Measurements from ENCODE around the gene CAT.

CAT gene

DNA sequence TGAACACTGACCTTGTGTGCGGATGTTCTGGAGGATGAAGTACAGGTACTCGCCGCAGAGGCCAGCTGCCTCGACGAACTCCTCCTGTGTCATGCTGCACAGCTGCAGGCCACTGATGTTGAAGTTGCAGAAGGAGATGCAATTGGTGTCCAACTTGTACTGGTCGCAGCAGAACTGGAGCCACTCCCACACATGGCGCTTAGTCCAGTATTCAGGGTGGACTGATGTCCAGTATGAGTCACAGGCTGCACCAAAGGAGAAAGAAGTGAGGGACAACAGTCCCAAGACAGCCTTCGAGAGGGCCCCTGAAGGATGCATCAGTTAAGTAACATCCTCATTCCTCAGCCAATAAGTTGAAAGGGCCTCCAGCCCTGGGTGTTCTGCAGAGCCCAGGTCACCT is 54.7 kb downstream of the CAT start:
- no peak; the same call in 2 of the 3 replicates for ATAC-seq

GRCh38 chr11:34493926-34494595 is 55.3 kb downstream of the CAT start:
- no peak for ATAC-seq
- TF ChIP-seq ZFP30 (CRISPR knock-in tag; IDR thresholded peaks at IDR 0.05) (no peak), TCF4 (CRISPR knock-in tag; IDR thresholded peaks at IDR 0.05; ENCODE audit: borderline replicate concordance) (no peak), CSDC2 (CRISPR knock-in tag; IDR thresholded peaks at IDR 0.05) (no peak), ZNF8 (CRISPR knock-in tag; IDR thresholded peaks at IDR 0.05) (no peak), ZNF70 (CRISPR knock-in tag; IDR thresholded peaks at IDR 0.05) (no peak), ZC3H10 (CRISPR knock-in tag; IDR thresholded peaks at IDR 0.05) (no peak), GLIS3 (CRISPR knock-in tag; IDR thresholded peaks at IDR 0.05) (no peak), CSRNP3 (CRISPR knock-in tag; IDR thresholded peaks at IDR 0.05) (no peak), BACH2 (CRISPR knock-in tag; IDR thresholded peaks at IDR 0.05; ENCODE audit: borderline replicate concordance) (no peak), ZNF565 (CRISPR knock-in tag; conservative IDR thresholded peaks at IDR 0.05; ENCODE audit: low read depth) (no peak)
- TF ChIP-seq, protein P1, sequence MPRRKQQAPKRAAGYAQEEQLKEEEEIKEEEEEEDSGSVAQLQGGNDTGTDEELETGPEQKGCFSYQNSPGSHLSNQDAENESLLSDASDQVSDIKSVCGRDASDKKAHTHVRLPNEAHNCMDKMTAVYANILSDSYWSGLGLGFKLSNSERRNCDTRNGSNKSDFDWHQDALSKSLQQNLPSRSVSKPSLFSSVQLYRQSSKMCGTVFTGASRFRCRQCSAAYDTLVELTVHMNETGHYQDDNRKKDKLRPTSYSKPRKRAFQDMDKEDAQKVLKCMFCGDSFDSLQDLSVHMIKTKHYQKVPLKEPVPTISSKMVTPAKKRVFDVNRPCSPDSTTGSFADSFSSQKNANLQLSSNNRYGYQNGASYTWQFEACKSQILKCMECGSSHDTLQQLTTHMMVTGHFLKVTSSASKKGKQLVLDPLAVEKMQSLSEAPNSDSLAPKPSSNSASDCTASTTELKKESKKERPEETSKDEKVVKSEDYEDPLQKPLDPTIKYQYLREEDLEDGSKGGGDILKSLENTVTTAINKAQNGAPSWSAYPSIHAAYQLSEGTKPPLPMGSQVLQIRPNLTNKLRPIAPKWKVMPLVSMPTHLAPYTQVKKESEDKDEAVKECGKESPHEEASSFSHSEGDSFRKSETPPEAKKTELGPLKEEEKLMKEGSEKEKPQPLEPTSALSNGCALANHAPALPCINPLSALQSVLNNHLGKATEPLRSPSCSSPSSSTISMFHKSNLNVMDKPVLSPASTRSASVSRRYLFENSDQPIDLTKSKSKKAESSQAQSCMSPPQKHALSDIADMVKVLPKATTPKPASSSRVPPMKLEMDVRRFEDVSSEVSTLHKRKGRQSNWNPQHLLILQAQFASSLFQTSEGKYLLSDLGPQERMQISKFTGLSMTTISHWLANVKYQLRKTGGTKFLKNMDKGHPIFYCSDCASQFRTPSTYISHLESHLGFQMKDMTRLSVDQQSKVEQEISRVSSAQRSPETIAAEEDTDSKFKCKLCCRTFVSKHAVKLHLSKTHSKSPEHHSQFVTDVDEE (CRISPR knock-in tag; IDR thresholded peaks at IDR 0.05): no peak

More for the DNA sequence above, 54.7 kb downstream of the CAT start:
- TF ChIP-seq TOX (CRISPR knock-in tag; IDR thresholded peaks at IDR 0.05; ENCODE audit: borderline replicate concordance) (no peak), OSR1 (CRISPR knock-in tag; IDR thresholded peaks at IDR 0.05) (no peak), CSRNP3 (CRISPR knock-in tag; IDR thresholded peaks at IDR 0.05) (no peak), ZNF8 (CRISPR knock-in tag; IDR thresholded peaks at IDR 0.05) (no peak), POU6F1 (CRISPR knock-in tag; IDR thresholded peaks at IDR 0.05; ENCODE audit: borderline replicate concordance, low read depth) (no peak), ESRRG (CRISPR knock-in tag; IDR thresholded peaks at IDR 0.05) (no peak), PPARA (CRISPR knock-in tag; IDR thresholded peaks at IDR 0.05; ENCODE audit: borderline replicate concordance) (no peak), CSDC2 (CRISPR knock-in tag; IDR thresholded peaks at IDR 0.05) (no peak), ZFP30 (CRISPR knock-in tag; IDR thresholded peaks at IDR 0.05) (no peak), ZC3H10 (CRISPR knock-in tag; IDR thresholded peaks at IDR 0.05) (no peak), ZNF70 (CRISPR knock-in tag; IDR thresholded peaks at IDR 0.05) (no peak), ARNTL (CRISPR knock-in tag; IDR thresholded peaks at IDR 0.05; ENCODE audit: borderline replicate concordance, low read depth) (no peak), GLIS3 (CRISPR knock-in tag; IDR thresholded peaks at IDR 0.05) (no peak), RARB (CRISPR knock-in tag; IDR thresholded peaks at IDR 0.05) (no peak), ZNF565 (CRISPR knock-in tag; conservative IDR thresholded peaks at IDR 0.05; ENCODE audit: low read depth) (no peak), ISL1 (CRISPR knock-in tag; IDR thresholded peaks at IDR 0.05) (no peak), TCF4 (CRISPR knock-in tag; IDR thresholded peaks at IDR 0.05; ENCODE audit: borderline replicate concordance) (no peak)
- TF ChIP-seq, protein P1 (CRISPR knock-in tag; IDR thresholded peaks at IDR 0.05): no peak
- TF ChIP-seq, protein P2, sequence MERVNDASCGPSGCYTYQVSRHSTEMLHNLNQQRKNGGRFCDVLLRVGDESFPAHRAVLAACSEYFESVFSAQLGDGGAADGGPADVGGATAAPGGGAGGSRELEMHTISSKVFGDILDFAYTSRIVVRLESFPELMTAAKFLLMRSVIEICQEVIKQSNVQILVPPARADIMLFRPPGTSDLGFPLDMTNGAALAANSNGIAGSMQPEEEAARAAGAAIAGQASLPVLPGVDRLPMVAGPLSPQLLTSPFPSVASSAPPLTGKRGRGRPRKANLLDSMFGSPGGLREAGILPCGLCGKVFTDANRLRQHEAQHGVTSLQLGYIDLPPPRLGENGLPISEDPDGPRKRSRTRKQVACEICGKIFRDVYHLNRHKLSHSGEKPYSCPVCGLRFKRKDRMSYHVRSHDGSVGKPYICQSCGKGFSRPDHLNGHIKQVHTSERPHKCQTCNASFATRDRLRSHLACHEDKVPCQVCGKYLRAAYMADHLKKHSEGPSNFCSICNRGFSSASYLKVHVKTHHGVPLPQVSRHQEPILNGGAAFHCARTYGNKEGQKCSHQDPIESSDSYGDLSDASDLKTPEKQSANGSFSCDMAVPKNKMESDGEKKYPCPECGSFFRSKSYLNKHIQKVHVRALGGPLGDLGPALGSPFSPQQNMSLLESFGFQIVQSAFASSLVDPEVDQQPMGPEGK (CRISPR knock-in tag; IDR thresholded peaks at IDR 0.05; ENCODE audit: borderline replicate concordance): no peak
- TF ChIP-seq, protein P3, sequence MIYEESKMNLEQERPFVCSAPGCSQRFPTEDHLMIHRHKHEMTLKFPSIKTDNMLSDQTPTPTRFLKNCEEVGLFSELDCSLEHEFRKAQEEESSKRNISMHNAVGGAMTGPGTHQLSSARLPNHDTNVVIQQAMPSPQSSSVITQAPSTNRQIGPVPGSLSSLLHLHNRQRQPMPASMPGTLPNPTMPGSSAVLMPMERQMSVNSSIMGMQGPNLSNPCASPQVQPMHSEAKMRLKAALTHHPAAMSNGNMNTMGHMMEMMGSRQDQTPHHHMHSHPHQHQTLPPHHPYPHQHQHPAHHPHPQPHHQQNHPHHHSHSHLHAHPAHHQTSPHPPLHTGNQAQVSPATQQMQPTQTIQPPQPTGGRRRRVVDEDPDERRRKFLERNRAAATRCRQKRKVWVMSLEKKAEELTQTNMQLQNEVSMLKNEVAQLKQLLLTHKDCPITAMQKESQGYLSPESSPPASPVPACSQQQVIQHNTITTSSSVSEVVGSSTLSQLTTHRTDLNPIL (CRISPR knock-in tag; IDR thresholded peaks at IDR 0.05; ENCODE audit: low read depth): no peak
